ENCODE data around the gene SCARF1.

SCARF1 gene

DNA sequence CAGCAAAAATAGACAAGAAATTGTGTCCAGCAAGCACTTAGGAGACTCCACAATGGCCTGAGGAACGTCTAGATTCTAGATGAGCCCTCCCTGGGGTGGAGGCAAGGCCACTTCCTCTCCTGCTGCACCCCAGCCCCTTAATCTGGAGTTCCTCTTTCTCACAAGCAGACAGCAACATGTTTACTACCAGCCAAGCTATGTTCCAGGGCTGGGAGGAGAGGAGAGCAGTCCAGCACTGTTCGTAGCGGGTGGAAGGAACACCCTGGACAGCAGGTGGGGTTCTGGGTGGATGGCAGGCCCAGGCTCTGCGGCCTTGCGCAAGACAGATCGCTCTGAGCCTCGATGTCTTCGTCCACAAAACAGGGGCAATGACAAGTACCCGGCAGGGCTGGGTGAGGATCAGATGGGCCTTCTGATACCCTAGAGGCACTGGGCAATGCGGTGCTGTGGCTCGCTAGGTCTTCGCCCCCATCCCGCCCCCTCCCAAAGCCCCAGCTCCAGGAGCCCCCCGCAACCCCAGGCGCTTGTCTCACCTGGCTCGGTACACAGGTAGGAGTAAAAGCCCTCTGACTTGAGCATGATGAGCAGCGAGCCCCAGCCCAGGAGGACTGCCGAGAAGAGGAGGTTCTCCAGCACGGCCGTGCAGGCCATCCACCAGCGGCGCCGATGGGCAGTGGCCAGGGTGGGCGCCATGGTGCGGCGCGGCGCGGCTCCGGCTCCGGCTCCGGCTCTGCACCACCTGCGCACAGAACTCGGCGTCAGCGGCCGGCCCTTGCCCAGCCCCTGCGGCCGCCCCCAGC, 18.1 kb downstream of the SCARF1 start:
- TF ChIP-seq CTCF (IDR thresholded peaks at IDR 0.05; ENCODE audit: low read depth, low read length), result no peak
- DNase-seq (ENCODE audit: low read depth in 2 of 2), result no peak
- H3K4me3 ChIP-seq (replicated peaks in 1 of 2; ENCODE audit: low read depth in 2 of 2, low read length in 2 of 2), result peak overlapping the region; percentile 68 to 75

DNA sequence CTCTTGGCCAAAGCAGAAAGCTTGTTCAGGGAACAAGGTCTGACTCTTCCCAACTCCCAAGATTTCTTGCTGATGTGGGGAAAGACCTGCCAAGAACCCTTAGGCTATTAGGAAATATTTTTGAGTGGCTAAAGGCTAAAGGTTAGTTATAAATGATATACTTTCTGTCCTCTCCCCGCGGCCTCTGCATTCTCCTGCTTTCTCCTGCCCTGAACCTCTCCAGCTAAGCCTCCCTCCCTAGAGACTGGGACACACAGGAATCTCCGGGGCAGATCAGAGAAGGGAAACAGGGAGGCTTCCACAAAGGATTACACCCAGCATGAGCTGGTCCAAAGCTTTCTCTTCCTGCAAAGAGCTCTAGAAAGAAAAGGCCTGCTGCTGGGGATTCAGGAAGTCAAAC, 19.2 kb downstream of the SCARF1 start:
- DNase-seq (ENCODE audit: low read depth in 2 of 2), result no peak
- no peak for TF ChIP-seq CTCF (IDR thresholded peaks at IDR 0.05; ENCODE audit: low read depth, low read length)
- H3K4me3 ChIP-seq (replicated peaks in 1 of 2; ENCODE audit: low read depth in 2 of 2, low read length in 2 of 2), result no peak overlapping the region

DNA sequence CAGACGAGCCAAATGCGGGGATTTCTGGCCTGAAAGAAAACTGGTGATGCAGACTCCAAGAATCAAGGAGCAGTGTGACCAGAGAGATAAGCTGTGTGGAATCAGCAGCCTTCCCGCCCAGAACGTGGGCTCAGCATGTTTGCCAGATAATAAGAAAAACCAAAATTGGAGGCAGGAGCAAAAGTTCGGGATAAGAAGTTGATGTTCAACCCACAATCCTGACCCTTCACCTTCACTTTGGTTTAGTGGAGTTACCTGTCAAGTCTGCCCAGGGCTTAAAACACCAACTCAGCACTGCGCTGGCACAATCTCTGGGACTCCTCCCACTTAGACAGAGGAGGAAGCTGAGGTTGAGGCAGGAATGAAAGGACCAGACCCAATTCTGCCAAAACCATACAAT, 20.0 kb downstream of the SCARF1 start:
- no peak for TF ChIP-seq CTCF (IDR thresholded peaks at IDR 0.05; ENCODE audit: low read depth, low read length)
- DNase-seq (ENCODE audit: low read depth in 2 of 2), result no peak
- H3K4me3 ChIP-seq (replicated peaks in 1 of 2; ENCODE audit: low read depth in 2 of 2, low read length in 2 of 2), result no peak overlapping the region

DNA sequence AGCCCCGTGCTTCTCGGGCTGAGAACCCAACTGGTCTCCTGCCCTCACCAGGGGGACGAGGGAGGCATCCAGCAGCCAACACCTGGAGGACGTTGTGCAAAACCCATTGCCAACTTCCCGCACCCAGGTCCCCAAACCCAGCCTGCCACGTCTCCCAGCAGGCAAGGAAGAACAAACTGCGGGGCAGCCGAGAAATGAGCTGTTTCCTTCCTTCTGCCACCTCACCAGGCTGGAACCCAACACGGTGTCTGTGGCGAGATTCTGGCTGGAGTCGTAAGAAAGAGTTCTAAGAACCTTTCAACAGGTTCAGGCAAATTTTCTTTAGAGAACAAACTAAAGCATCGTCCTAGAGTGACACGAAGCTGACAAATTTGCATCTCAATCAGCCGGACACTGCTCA, 20.5 kb downstream of the SCARF1 start:
- TF ChIP-seq CTCF (IDR thresholded peaks at IDR 0.05; ENCODE audit: low read depth, low read length), result no peak
- no peak for DNase-seq (ENCODE audit: low read depth in 2 of 2)
- no peak overlapping the region for H3K4me3 ChIP-seq (replicated peaks in 1 of 2; ENCODE audit: low read depth in 2 of 2, low read length in 2 of 2)

- TF ChIP-seq CTCF (IDR thresholded peaks at IDR 0.05; ENCODE audit: low read depth, low read length), result no peak
- H3K4me3 ChIP-seq (replicated peaks in 1 of 2; ENCODE audit: low read depth in 2 of 2, low read length in 2 of 2), result no peak overlapping the region
- no peak for DNase-seq (ENCODE audit: low read depth in 2 of 2)
Measured at GRCh38 chr17:1624650-1625049, 20.9 kb downstream of the SCARF1 start.

GRCh38 chr17:1623057-1623630, 22.4 kb downstream of the SCARF1 start:
- no peak for DNase-seq (ENCODE audit: low read depth in 2 of 2)
- TF ChIP-seq CTCF (IDR thresholded peaks at IDR 0.05; ENCODE audit: low read depth, low read length), result no peak
- no peak overlapping the region for H3K4me3 ChIP-seq (replicated peaks in 1 of 2; ENCODE audit: low read depth in 2 of 2, low read length in 2 of 2)

All from cardiac fibroblast (primary cell).